HEK293 (cell line): ENCODE measurements around the gene STRN.
A peak's percentile ranks its signal among the peaks of the same experiment; 100 is the strongest.

ENCODE experiments used
- CTCF ChIA-PET: fragments of 350-600 bp; formaldehyde crosslinking; extraction: SDS; loops from one replicate; lab custom pipeline; 2021; ENCODE audit warnings: antibody characterized with exemption; lab: Yijun Ruan, JAX
- POLR2A ChIA-PET: fragments of 300-600 bp; formaldehyde crosslinking; extraction: SDS; loops from one replicate; lab custom pipeline; 2020; ENCODE audit warnings: antibody characterized with exemption, inconsistent platforms; lab: Yijun Ruan, JAX
- H3K27ac ChIP-seq: fragments of 200-500 bp; sonication (Bioruptor generic); 2 replicates; pipeline ENCODE4 v1.5.1; 2014; ENCODE audit warnings: low read depth, low read length, control low read depth, inconsistent platforms; ENCODE audit errors: extremely low read depth
- H3K36me3 ChIP-seq, 2 experiments: fragments of 200-500 bp in 1 of 2; sonication (Bioruptor generic) in 1 of 2; 1 replicate in 1 of 2; 2 replicates in 1 of 2; pipeline ENCODE4 v1.5.1; 2014 to 2017; ENCODE audit warnings: inconsistent platforms in 2 of 2, low read length in 2 of 2; ENCODE audit not compliant: control insufficient read depth in 2 of 2, insufficient read depth in 1 of 2
- H3K4me1 ChIP-seq: fragments of 200-500 bp; sonication (Bioruptor generic); 2 replicates; pipeline ENCODE4 v1.5.1; 2014; ENCODE audit warnings: mild to moderate bottlenecking, low read length, inconsistent platforms; ENCODE audit not compliant: control insufficient read depth, insufficient read depth
- H3K4me3 ChIP-seq: 2 replicates; pipeline ENCODE4 v1.5.1; 2011; ENCODE audit warnings: low read depth, mild to moderate bottlenecking, control low read depth, low read length, moderate library complexity
- H3K9me3 ChIP-seq: fragments of 200-500 bp; sonication (Bioruptor generic); 2 replicates; pipeline ENCODE4 v1.5.1; 2014; ENCODE audit warnings: low read depth, low read length, inconsistent platforms; ENCODE audit not compliant: control insufficient read depth, insufficient read depth
- BCL11A ChIP-seq: fragments of 450-650 bp; formaldehyde crosslinking; IDR thresholded peaks from 2 replicates; pipeline ENCODE4 v1.5.1; 2016; ENCODE audit warnings: low read depth, missing biosample characterization, missing genetic modification characterization
- MYNN ChIP-seq: fragments of 450-650 bp; formaldehyde crosslinking; IDR thresholded peaks from 2 replicates; pipeline ENCODE4 v1.5.1; 2016; ENCODE audit warnings: missing biosample characterization, missing genetic modification characterization, borderline replicate concordance
- OSR2 ChIP-seq: fragments of 450-650 bp; formaldehyde crosslinking; IDR thresholded peaks from 2 replicates; pipeline ENCODE4 v1.5.1; 2016; ENCODE audit warnings: missing biosample characterization, missing genetic modification characterization
- SP2 ChIP-seq: fragments of 450-650 bp; formaldehyde crosslinking; IDR thresholded peaks from 2 replicates; pipeline ENCODE4 v1.5.1; 2016; ENCODE audit warnings: missing biosample characterization, missing genetic modification characterization
- SP7 ChIP-seq: fragments of 450-650 bp; formaldehyde crosslinking; IDR thresholded peaks from 2 replicates; pipeline ENCODE4 v1.5.1; 2016; ENCODE audit warnings: missing biosample characterization, missing genetic modification characterization
- ZBTB17 ChIP-seq: fragments of 450-650 bp; formaldehyde crosslinking; IDR thresholded peaks from 2 replicates; pipeline ENCODE4 v1.5.1; 2016; ENCODE audit warnings: missing biosample characterization, missing genetic modification characterization
- ZEB2 ChIP-seq: fragments of 450-650 bp; formaldehyde crosslinking; IDR thresholded peaks from 2 replicates; pipeline ENCODE4 v1.5.1; 2016; ENCODE audit warnings: missing biosample characterization, missing genetic modification characterization
- ZFP41 ChIP-seq: fragments of 450-650 bp; formaldehyde crosslinking; IDR thresholded peaks from 2 replicates; pipeline ENCODE4 v1.5.1; 2016; ENCODE audit warnings: missing biosample characterization, missing genetic modification characterization, borderline replicate concordance
- ZNF24 ChIP-seq: fragments of 450-650 bp; formaldehyde crosslinking; IDR thresholded peaks from 2 replicates; pipeline ENCODE4 v1.5.1; 2016; ENCODE audit warnings: missing biosample characterization, missing genetic modification characterization
- ZNF324 ChIP-seq: fragments of 450-650 bp; formaldehyde crosslinking; IDR thresholded peaks from 2 replicates; pipeline ENCODE4 v1.5.1; 2016; ENCODE audit warnings: missing biosample characterization, missing genetic modification characterization
- ZNF366 ChIP-seq: fragments of 450-650 bp; formaldehyde crosslinking; conservative IDR thresholded peaks from 2 replicates; pipeline ENCODE4 v1.5.1; 2016; ENCODE audit warnings: missing biosample characterization, missing genetic modification characterization
- ZNF404 ChIP-seq: fragments of 450-650 bp; formaldehyde crosslinking; IDR thresholded peaks from 2 replicates; pipeline ENCODE4 v1.5.1; 2017; ENCODE audit warnings: missing biosample characterization, missing genetic modification characterization
- ZNF426 ChIP-seq: fragments of 450-650 bp; formaldehyde crosslinking; IDR thresholded peaks from 2 replicates; pipeline ENCODE4 v1.5.1; 2017; ENCODE audit warnings: missing biosample characterization, missing genetic modification characterization, mild to moderate bottlenecking, inconsistent platforms, moderate library complexity
- ZNF48 ChIP-seq: fragments of 450-650 bp; formaldehyde crosslinking; IDR thresholded peaks from 2 replicates; pipeline ENCODE4 v1.5.1; 2016; ENCODE audit warnings: missing biosample characterization, missing genetic modification characterization
- ZNF558 ChIP-seq: fragments of 450-650 bp; formaldehyde crosslinking; IDR thresholded peaks from 2 replicates; pipeline ENCODE4 v1.5.1; 2016; ENCODE audit warnings: missing biosample characterization, missing genetic modification characterization
- ZNF658 ChIP-seq: fragments of 450-650 bp; formaldehyde crosslinking; IDR thresholded peaks from 2 replicates; pipeline ENCODE4; 2016; ENCODE audit warnings: missing biosample characterization, missing genetic modification characterization
- ZNF664 ChIP-seq: fragments of 450-650 bp; formaldehyde crosslinking; IDR thresholded peaks from 2 replicates; pipeline ENCODE4 v1.5.1; 2016; ENCODE audit warnings: missing biosample characterization, missing genetic modification characterization
- ZNF747 ChIP-seq: fragments of 450-650 bp; formaldehyde crosslinking; IDR thresholded peaks from 2 replicates; pipeline ENCODE4 v1.5.1; 2016; ENCODE audit warnings: missing biosample characterization, missing genetic modification characterization
- TF ChIP-seq, protein P1 (sequence below): fragments of 450-650 bp; formaldehyde crosslinking; IDR thresholded peaks from 2 replicates; pipeline ENCODE4 v1.5.1; 2016; ENCODE audit warnings: missing biosample characterization, missing genetic modification characterization
- TF ChIP-seq, protein P2 (sequence below): fragments of 450-650 bp; formaldehyde crosslinking; IDR thresholded peaks from 2 replicates; pipeline ENCODE4 v1.5.1; 2016; ENCODE audit warnings: missing biosample characterization, missing genetic modification characterization
- TF ChIP-seq, protein P3 (sequence below): fragments of 450-650 bp; formaldehyde crosslinking; IDR thresholded peaks from 2 replicates; pipeline ENCODE4 v1.5.1; 2017; ENCODE audit warnings: missing biosample characterization, missing genetic modification characterization
- TF ChIP-seq, protein P4 (sequence below): sonication (generic); formaldehyde crosslinking; IDR thresholded peaks from 2 replicates; pipeline ENCODE4 v1.8.1; 2022; ENCODE audit warnings: mild to moderate bottlenecking, moderate library complexity, missing genetic modification reagents

Gene STRN

GRCh38 chr2:36960005-36960675 lies 6.2 kb downstream of the STRN start (continued):
- TF ChIP-seq, protein P1, sequence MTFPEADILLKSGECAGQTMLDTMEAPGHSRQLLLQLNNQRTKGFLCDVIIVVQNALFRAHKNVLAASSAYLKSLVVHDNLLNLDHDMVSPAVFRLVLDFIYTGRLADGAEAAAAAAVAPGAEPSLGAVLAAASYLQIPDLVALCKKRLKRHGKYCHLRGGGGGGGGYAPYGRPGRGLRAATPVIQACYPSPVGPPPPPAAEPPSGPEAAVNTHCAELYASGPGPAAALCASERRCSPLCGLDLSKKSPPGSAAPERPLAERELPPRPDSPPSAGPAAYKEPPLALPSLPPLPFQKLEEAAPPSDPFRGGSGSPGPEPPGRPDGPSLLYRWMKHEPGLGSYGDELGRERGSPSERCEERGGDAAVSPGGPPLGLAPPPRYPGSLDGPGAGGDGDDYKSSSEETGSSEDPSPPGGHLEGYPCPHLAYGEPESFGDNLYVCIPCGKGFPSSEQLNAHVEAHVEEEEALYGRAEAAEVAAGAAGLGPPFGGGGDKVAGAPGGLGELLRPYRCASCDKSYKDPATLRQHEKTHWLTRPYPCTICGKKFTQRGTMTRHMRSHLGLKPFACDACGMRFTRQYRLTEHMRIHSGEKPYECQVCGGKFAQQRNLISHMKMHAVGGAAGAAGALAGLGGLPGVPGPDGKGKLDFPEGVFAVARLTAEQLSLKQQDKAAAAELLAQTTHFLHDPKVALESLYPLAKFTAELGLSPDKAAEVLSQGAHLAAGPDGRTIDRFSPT (tag by site-specific recombination) = no peak
- TF ChIP-seq ZEB2 (tag by site-specific recombination) (no peak), ZNF658 (tag by site-specific recombination) (no peak), ZNF426 (tag by site-specific recombination) (no peak), ZNF664 (tag by site-specific recombination) (0 out of 2 replicates have a peak, but pooled peaks have one; percentile 38), MYNN (tag by site-specific recombination) (no peak)
- TF ChIP-seq, protein P2, sequence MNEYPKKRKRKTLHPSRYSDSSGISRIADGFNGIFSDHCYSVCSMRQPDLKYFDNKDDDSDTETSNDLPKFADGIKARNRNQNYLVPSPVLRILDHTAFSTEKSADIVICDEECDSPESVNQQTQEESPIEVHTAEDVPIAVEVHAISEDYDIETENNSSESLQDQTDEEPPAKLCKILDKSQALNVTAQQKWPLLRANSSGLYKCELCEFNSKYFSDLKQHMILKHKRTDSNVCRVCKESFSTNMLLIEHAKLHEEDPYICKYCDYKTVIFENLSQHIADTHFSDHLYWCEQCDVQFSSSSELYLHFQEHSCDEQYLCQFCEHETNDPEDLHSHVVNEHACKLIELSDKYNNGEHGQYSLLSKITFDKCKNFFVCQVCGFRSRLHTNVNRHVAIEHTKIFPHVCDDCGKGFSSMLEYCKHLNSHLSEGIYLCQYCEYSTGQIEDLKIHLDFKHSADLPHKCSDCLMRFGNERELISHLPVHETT (tag by site-specific recombination) = 0 out of 2 replicates have a peak, but pooled peaks have one; percentile 26
- TF ChIP-seq, all 188 proteins: peak for 8

- no peaks in the 10 kb centered on the region for H3K36me3 ChIP-seq
These were observed 11.2 kb downstream of the STRN start for GRCh38 chr2:36954977-36955607.

DNA sequence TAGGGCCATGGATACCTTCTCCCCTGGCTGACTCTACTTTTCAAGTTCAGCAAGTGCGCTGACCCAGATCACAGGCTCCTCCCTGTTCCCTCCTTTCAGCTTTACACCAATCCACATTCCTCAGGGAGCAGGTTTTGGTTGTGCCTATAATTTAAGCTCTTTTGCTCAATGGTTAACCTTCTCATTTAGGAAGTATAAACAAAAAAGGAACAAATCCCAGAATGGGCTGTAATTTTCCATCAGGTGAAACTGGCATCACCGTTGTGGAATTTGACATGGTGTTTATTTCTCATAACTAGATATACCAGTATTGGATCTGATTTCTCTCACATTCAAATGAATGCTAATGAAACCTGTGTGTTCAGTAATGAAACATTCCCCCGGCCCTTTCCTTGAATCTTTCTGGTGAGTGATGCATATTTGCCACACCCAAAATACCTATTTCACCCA lies 13.6 kb downstream of the STRN start:
- Histone ChIP-seq H3K36me3 (no peaks in the 10 kb centered on the region), H3K9me3 (no peaks in the 10 kb centered on the region), H3K27ac (no peak overlapping the region), H3K4me1 (peaks cover 8% of the 10 kb centered on the region), H3K4me3 (no peak overlapping the region)
- ChIA-PET POLR2A (no interaction called here), CTCF (interaction anchor here (1.6 kb wide), 1 partner anchor 14 kb away, joined by 6 read pairs; the partner anchor contains the start of gene STRN)
- TF ChIP-seq SP7 (tag by site-specific recombination) = peak; percentile 61
- no peak for TF ChIP-seq ZFP41 (tag by site-specific recombination)

More at GRCh38 chr2:36954977-36955607, 11.2 kb downstream of the STRN start:
- H3K4me1 ChIP-seq = peaks cover 14% of the 10 kb centered on the region
- no peak for TF ChIP-seq ZNF404 (tag by site-specific recombination)
- TF ChIP-seq, protein P3, sequence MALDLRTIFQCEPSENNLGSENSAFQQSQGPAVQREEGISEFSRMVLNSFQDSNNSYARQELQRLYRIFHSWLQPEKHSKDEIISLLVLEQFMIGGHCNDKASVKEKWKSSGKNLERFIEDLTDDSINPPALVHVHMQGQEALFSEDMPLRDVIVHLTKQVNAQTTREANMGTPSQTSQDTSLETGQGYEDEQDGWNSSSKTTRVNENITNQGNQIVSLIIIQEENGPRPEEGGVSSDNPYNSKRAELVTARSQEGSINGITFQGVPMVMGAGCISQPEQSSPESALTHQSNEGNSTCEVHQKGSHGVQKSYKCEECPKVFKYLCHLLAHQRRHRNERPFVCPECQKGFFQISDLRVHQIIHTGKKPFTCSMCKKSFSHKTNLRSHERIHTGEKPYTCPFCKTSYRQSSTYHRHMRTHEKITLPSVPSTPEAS = no peak
- TF ChIP-seq BCL11A (tag by site-specific recombination) = no peak
- no peak for TF ChIP-seq ZNF48 (tag by site-specific recombination)
- no peak for TF ChIP-seq ZNF747 (tag by site-specific recombination)
- TF ChIP-seq ZBTB17 (tag by site-specific recombination) = no peak
- no peak for TF ChIP-seq OSR2 (tag by site-specific recombination)
- TF ChIP-seq, protein P4, sequence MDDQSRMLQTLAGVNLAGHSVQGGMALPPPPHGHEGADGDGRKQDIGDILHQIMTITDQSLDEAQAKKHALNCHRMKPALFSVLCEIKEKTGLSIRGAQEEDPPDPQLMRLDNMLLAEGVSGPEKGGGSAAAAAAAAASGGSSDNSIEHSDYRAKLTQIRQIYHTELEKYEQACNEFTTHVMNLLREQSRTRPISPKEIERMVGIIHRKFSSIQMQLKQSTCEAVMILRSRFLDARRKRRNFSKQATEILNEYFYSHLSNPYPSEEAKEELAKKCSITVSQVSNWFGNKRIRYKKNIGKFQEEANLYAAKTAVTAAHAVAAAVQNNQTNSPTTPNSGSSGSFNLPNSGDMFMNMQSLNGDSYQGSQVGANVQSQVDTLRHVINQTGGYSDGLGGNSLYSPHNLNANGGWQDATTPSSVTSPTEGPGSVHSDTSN (CRISPR knock-in tag) = no peak
- TF ChIP-seq ZNF24 (tag by site-specific recombination) = no peak
- no peak for TF ChIP-seq ZNF366
- no peak for TF ChIP-seq ZNF558 (tag by site-specific recombination)
- TF ChIP-seq SP2 = no peak
- no peak for TF ChIP-seq ZNF324 (tag by site-specific recombination)
- ChIA-PET CTCF (no interaction called here), POLR2A (no interaction called here)
- no peaks in the 10 kb centered on the region for H3K9me3 ChIP-seq
- H3K27ac ChIP-seq = no peak overlapping the region
- no peak overlapping the region for H3K4me3 ChIP-seq
